ENCODE measurements around the gene FASTK. TPM values are rescaled to one million over a fixed set of nuclear protein-coding genes. Genes with fewer than 3 reads are reported as not detected.

The FASTK gene
- total RNA-seq, 2 donors from 2014 or later, result 35.5 to 56.3 TPM

Other genes starting within 250 kb of the FASTK start
- under 1 TPM in 1 of 2 donors, not detected in 1; 0.46 TPM for gene AOC1, start 228.3 kb downstream of the FASTK start, total RNA-seq
- gene KCNH2, start 102.5 kb downstream of the FASTK start, total RNA-seq, result 10 to 100 TPM; 27.3 to 37.3 TPM
- gene NOS3, start 89.8 kb downstream of the FASTK start, total RNA-seq, result 10 to 100 TPM; 27.9 to 71.8 TPM
- not detected for gene ATG9B, start 56.3 kb downstream of the FASTK start, total RNA-seq
- 10 to 100 TPM; 19.2 to 24.5 TPM for gene ABCB8, start 52.4 kb downstream of the FASTK start, total RNA-seq
- gene ASIC3, start 32.3 kb downstream of the FASTK start, total RNA-seq, result 1 to 10 TPM; 1.4 to 1.5 TPM
- gene CDK5, start 22.9 kb downstream of the FASTK start, total RNA-seq, result 1 to 10 TPM; 5.2 to 7.3 TPM
- 100 to 1,000 TPM; 105 to 212 TPM for gene SLC4A2, start 21.2 kb downstream of the FASTK start, total RNA-seq
- gene TMUB1, start 2.7 kb upstream of the FASTK start, total RNA-seq, result 10 to 100 TPM; 27.4 to 27.7 TPM
- gene AGAP3, start 5.7 kb upstream of the FASTK start, total RNA-seq, result 10 to 100 TPM; 55.7 to 63.6 TPM
- gene GBX1, start 86.9 kb upstream of the FASTK start, total RNA-seq, result not detected
- gene ASB10, start 106.4 kb upstream of the FASTK start, total RNA-seq, result not detected
- gene H2BK1, start 129.7 kb upstream of the FASTK start, total RNA-seq, result 1 to 10 TPM in 1 of 2 donors, not detected in 1; 1.1 TPM
- gene ABCF2, start 146.4 kb upstream of the FASTK start, total RNA-seq, result 10 to 100 TPM; 24.4 to 27.4 TPM
- gene CHPF2, start 151.7 kb upstream of the FASTK start, total RNA-seq, result 10 to 100 TPM; 37.5 to 40.7 TPM
- gene SMARCD3, start 167.9 kb upstream of the FASTK start, total RNA-seq, result 10 to 100 TPM; 45.8 to 68.4 TPM